Measurements from ENCODE around the gene MOGAT3.

DNA sequence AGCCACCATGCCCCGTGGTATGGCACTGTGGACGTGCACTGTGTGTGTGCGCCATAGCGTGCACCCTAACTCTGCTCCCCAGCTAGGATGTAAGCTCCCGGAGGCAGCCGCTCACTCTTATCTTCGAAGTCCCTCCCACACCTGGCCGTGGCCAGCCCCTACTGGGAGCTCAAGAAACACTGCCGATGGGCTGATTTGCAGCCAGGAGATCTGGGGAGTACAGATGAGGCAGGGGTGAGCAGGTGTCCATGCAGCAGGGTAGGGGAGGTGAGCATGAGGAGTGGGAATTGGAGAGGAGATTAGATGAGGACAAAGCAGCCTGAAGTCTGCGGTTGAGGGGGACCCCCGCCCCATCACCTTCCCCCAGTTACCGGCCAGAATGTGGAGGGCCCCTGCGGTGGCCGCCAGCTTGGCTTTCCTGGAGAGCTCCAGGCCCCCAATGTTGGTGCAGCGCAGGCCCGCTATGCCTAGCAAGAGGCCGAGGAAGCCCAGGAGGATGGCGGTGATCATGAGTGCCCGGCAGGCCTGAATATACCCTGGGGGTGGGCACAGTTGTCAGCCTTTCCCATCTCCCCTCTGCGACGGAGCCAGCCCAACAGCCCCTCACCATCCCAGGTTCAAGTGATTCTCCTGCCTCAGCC is 33.2 kb upstream of the MOGAT3 start:
- TF ChIP-seq TAF1 (IDR thresholded peaks at IDR 0.05; ENCODE audit: borderline replicate concordance, low read depth, low read length) (no peak), POLR2A (IDR thresholded peaks at IDR 0.05; ENCODE audit: low read depth, low read length) (no peak), POLR2AphosphoS5 (IDR thresholded peaks at IDR 0.05; ENCODE audit: low read depth, low read length) (no peak)
